HG03066 (cell line): ENCODE data around the gene STK32B.
"Not testable (repeated sequence)": the region's sequence is repeated elsewhere in the genome, so short reads cannot be mapped to it uniquely, and the experiment has no call there.

ENCODE experiments used
- ATAC-seq: cut with Tn5 transposase; IDR thresholded peaks from one replicate; pipeline ENCODE4 v1.9.1; 2021; ENCODE audit warnings: low read depth; ENCODE audit not compliant: unreplicated experiment

Gene STK32B

DNA sequence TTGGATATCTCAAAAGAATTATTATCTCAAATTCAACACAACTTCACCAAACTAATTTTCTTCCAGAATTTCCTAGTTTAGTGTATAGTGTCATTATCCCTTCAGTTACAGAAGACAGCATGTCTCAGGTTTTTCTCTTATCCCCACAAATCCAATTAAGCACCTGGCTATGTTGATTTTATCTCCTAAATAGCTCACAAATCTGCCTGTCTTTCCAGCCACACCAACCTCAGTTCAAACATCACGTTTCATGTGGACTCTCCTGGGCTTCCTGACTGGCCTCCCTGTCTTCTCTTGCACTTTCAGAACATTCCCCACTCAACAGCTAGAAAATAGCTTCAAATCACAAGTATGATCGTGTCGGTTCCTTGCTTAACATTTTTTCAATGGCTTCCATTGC, 14.8 kb downstream of the STK32B start:
- ATAC-seq, result no peak

DNA sequence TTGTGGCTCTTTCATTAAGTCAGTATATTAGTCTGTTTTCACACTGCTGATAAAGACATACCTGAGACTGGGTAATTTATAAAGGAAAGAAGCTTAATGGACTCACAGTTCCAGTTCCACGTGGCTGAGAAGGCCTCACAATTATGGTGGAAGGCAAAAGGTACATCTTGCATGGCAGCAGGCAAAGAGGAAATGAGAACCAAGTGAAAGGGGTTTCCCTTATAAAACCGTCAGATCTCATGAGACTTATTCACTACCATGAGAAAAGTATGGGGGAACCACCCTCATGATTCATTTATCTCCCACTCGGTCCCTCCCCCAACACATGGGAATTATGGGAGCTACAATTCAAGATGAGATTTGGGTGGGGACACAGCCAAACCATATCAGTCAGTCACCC, 15.7 kb downstream of the STK32B start:
- ATAC-seq, result not testable (repeated sequence)

DNA sequence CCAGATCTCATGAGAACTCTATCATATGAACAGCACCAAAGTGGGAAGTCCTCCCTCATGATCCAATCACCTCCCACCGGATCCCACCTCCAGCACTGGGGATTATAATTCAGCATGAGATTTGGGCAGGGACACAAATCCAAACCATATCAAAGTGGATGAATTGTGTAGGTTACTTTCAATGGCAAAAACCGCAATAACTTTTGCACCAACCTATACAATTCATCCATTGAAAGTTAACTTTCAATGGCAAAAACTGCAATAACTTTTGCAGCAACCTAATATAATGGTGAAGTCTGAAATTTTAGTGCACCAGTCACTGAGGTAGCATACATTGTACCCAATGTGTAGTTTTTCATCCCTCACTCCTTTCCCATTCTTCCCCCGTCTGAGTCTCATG, 16.6 kb downstream of the STK32B start:
- no peak for ATAC-seq

DNA sequence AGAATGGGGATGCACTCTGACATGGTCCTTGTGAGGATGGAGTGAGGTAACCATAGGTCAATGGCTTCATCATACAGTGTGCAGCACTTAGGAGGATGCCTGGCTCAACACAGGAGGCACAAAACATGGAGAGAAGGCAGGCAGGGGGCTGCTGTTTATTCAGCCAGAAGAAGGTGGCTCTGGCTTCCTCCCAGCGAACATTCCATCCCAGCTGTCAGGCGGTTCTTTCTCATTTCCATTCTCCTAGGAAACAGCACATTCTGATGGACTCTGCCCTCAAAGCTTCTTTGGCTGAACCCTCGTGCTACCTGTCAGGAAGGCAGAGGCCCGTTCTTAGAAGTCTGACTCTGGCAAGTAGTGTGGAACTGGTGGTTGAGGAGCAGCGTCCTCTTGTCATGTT, 18.6 kb downstream of the STK32B start:
- no peak for ATAC-seq

DNA sequence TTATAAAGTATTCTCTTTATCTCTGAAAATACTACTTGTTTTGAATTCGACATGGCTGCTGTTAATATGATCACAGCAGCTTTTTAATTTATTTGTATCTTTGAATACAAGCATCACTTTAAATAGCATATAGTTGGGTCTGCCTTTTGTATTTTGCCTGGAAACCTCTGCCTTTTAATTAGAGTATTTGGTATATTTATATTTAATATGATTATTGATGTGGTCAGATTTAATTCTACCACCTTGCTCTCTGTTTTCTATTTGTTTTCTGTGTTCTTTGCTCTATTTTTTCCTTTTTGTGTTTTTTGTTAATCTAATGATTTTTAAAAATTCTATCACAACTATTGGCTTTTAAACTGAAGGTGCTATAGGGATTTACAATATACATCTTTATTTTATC, 21.7 kb downstream of the STK32B start:
- no peak for ATAC-seq

DNA sequence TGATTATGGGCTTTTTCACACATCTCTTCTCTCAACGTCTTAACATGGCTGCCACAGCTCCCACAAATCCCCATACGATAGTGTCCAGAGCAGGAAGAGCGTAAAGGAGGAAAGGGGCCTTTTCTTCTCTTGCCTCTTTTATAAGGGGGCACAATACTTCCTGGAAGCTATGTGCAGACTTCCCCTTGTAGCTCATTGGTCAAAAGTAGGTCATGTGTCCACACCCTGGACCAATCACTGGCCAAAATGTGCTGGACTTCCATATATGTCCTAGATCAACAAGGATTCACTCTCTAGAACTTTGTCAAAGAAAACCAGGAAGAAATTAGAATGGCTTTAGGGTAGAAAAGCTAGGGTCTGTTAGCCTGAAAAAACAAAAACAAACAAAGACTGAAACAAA, 26.7 kb downstream of the STK32B start:
- ATAC-seq, result no peak

DNA sequence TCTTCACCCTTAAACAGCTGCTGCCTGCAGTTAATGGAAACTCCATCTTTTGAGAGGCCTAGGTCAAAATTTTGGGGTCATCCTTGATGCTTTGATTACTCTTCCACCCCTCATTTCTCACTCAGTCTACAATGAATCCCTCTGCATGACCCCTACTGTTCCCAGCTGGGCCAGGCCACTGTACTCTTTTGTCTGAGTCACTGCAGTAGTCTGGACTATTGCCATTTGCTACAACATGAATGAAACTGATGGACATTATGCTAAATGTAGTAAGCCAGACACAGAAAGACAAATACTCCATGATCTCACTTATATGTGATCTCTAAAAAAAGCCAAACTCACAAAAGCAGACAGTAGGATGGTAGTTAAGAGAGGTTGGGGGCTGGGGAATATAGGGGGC, 28.3 kb downstream of the STK32B start:
- ATAC-seq, result no peak

DNA sequence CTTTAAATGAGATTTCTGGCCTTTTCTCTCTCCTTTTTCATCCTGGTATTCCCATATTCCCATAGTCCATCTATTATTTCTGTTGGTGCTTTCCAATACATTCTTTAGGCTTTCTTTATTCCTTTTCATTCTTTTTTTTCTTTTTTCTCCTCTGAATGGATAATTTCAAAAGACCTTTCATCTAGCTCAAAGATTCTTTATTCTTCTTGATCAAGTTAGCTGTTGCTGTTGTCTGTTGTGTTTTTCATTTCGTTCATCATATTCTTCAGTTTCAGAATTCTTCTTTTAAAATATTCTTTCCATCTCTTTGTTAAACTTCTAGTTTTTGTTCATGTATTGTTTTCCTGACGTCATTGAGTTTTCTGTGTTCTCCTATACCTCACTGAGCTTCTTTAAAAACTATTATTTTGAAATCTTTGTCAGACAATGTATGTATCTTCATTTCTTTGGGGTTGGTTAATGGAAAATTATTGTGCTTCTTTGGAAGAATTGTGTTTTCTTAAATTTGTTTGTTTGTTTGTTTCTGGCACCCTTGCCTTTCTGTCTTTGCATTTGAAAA, 30.2 kb downstream of the STK32B start:
- no peak for ATAC-seq

DNA sequence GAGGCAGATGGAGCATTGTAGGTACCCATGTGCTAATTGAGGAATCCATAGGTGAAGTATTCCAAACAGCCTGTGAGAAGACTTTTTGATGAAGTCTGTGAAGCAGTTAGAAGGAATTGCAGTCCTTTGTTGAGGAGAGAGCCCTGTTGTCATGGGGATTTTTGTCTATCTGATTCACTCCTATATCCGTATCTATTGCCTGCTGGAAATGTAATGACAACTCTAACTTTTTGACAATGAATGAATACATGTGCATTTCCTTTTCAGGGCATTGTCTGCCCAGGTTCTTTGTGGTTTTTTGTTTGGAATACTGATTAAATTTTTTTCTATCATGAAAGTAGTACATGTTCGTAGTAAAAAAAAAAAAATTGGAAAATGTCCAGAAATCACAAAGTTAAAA, 31.1 kb downstream of the STK32B start:
- ATAC-seq, result no peak

DNA sequence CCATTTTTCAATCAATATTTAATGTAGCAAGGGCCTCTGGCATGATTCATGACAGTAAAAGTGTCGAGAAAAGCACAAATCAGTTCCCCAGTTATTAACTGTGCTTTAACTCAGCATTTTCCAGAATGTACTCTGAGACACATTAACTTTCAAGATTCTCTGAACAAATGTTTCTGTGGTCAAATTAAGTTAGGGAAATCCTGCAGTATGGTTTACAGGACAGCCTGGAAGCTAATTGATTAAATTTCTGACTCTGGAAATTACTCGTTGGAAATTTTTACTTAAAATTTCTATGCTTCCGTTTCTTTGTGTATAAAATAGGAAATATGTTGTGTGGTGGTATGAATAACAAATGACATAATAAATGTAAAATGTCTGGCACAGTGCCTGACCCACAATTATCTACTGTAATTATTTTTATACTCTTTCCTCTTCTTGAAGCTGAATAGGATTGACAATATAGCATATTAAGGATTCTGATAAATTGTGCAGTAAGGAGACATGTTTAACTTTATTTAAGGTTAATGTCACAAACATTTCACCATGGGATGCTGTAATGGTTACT, 33.7 kb downstream of the STK32B start:
- no peak for ATAC-seq

DNA sequence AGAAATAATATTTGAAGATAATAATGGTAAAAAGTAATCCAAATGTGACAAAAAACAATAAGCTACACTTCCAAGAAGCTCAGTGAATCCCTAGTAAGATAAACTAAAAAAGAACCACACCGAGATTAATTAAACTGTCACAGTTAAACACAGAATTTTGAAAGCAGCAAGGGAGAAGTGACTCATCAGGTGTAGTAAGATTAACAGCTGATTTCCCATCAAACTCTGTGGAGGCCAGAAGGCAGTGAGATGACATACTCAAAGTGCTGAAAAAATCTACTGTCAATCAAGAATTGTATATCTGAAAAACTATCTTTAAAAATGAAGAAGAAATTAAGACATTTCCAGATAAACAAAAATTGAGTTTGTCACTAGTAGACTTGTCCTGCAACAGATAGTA, 35.3 kb downstream of the STK32B start:
- ATAC-seq, result no peak

DNA sequence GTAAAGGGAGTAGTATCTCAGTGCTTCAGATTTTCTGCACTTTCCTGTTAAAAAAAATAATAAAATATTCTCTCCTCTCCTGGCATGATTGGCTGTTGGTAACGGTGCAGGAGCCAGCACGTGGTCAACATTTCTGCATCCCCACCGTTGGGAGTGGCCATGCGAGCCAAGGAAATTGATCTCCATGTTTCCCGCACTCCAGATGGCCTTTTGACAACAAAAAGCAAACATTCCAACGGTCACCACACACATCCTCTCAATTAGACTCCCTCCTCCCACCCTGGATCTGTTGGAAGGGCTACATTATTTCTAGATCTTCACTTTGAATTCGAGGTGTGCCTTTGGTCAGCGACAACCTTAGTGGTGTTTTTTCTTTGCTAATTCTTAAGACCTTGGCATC, 45.0 kb downstream of the STK32B start:
- no peak for ATAC-seq

DNA sequence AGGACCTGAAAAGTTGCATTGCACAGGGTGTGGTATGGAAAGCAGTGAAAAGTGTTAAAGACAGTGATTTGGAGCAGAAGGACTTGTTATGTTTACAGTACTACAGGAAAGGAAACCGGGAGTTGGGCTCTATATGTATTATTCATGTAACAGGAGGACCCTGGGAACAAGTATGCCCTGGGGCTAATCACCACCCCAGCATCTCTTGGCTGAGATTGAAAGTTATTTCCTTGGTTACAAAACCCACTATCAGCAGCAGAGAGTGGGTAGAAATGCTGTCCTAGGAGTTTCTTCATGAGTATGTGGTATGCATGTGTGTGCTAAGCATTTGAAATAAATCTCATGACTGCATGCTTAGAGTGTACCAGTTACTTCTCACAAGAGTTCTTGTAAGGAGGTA, 46.9 kb downstream of the STK32B start:
- no peak for ATAC-seq

DNA sequence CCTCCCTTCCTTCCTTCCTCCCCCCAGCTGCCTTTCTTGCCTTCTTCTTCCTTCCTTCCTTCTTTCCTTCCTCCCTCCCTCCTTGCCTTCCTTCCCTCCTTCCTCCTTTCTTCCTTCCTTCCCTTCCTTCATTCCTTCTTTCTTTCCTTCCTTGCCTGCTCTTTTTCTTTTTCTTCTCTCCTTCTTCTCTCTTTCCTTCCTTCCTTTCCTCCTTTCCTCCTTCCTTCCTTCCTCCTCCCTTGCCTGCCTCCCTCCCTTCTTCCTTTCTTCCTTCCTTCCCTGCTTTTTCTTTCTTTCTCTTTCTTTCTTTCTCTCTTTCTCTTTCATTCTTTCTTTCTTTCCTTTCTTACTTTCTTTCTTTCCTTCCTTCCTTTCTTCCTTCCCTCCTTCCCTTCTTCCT, 49.1 kb downstream of the STK32B start:
- ATAC-seq, result no peak

DNA sequence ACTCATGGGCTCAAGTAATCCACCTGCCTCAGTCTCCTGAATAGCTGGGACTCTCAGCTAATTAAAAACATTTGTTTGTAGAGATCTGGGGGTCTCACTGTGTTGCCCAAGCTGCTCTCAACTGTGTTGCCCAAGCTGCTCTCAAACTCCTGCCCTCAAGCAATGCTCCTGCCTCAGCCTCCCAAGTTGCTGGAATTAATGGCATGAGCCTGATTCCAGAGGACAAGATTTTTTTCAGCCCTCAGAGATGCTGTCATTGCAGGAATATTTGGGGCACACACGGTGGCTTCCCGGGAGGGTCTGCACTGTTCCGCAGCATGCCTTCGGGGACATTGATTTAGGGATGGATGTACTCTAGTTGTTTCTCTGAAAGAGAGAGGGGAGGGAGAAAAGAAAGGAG, 49.7 kb downstream of the STK32B start:
- ATAC-seq, result no peak

DNA sequence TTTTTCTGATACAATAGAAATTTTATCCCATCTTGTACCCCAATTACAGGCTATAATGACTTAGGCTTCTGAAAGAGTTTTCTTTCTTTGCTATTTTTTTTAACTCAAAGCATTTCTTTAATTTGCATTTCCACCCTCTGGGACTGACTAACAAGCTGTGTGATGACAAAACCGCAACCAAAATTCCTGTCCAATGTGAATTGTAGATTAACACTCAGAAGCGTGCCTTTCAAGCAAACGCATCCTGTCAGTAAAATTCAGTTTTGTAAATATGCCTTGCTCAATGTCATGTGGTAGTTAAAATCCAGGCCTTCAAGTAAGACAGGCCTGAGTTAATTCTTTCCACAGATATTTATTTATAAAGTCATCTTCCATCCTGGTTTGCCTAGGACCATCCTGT, 50.3 kb downstream of the STK32B start:
- no peak for ATAC-seq

DNA sequence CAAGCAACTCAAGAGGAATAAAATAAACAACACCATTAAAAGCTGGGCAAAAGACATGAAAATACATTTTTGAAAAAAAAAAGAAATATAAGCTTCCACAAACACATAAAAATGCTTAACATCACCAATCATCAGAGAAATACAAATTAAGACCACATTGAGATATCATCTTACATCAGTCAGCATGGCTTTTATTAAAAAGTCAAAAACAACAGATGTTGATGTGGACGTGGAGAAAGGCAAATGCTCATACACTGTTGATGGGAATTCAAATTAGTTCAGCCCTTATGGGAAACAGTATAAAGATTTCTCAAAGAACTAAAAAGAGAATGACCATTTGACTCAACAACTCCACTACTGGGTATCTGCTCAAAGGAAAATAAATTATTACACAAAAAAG, 59.6 kb downstream of the STK32B start:
- ATAC-seq, result no peak

DNA sequence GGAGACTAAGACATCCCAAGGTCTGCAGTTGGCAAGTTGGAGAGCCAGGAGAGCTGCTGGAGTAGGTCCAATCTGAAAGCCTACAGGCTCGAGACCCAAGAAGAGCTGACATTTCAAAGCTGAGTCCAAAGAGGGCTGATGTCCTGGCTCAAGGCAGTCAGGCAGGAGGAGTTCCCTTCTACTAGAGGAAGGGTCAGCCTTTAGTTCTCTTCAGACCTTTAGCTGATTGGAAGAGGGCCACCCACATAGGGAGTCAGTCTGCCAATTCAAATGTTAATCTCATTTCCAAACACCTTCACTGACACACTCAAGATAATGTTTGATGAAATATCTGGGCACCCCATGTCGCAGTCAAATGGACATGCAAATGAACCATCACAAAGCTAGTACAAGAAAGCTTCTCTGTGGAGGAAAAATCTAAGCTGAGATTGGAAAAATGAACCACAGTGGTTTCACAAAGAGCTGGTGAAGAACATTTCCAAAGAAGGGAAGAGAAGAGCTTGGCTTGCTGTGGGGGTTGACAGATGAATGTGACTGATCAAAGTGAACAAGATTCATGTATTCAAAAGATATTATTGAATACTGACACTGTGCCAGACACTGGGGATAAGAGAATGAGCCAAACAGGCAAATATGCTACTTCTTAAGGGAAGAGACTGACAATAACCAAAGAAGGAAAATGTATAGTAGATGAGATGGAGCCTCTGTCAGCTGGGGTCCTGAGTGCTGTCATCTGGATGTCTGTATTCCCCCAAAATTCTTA, 61.2 kb downstream of the STK32B start:
- no peak for ATAC-seq

DNA sequence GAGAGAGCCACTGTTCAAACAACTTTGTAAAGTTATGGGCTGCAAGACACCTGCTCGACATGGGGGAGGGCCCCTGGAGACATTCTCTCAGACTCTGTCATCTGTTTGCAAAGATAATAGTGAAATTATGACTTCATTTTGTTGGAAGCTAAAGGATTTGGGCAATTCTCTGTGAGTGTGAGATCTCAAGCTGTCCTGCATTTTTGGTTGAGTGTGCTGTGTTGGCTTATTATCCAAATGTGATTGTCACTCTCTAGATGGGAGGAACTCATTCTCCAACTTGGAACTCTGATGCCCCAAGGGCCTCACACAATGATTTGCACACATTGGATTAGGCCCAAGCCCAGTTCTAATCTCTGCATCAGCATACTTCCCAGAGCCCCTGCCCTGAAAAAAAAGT, 63.7 kb downstream of the STK32B start:
- no peak for ATAC-seq

DNA sequence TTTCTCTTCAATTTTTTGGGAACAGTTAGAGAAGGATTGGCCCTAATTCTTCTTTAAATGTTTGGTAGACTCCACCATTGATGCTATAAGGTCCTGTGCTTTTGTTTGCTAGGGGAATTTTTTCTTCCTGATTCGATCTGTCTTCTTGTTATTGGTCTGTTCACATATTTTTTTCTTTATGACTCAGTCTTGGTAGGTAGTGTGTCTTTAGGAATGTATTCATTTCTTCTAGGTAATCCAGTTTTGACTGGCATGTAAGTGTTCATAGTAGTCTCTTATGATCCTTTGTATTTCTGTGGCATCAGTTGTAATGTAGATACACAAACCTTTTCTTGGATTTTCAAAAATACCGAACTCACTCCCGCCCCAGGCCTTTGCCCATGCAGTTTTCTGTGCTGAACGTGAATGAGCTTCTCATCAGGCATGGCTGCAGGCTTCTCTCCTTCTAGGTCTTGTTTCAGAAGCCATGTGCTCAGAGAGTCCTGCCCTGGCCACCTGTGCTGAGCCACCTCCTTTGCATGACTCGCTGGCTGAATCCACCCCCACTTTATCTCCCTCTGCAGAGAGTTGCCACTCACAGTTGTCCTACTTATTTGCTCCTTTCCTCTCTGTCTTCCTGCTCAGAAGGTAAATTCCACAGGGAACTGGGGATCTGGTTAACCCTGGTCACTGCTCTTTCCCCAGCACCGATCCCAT, 67.0 kb downstream of the STK32B start:
- ATAC-seq, result no peak

DNA sequence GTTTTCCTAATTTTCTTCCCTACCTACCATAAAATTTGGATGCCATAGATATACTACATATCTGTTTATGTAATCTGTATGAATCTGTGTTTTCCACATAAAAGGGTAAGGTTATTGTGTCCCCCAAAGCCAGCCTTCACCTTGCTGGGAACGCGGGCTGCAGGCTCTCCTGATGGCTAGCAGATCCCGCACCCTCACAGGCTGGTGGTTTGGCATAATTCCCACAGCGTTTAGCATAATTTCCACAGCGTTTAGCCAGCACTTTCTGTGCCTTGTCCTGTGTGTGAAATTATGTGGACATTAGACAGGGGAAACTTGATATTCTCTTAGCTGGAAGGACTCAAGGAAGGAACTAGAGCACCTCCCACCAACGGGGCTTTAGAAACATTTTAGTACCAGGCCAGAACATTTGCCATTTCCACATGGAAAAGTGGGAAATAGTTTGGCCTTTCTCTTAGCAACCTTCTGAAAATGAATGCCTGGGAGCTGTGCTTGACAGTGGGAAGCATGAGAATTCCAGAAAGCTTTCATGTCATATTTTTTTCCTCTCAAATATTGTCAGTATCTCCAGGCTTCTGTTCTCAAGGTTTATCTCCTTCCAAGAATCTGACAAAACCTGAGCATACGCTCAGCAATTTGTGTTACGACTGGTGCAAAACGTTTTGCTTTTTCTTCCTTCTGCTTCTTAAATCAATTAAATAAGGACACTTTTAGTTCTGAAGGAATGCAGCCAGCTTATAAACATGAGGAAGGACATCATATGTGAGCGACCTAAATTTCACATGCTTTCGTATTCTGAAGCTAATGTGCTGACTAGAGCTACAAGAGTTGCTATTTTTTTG, 67.9 kb downstream of the STK32B start:
- no peak for ATAC-seq
